ENCODE measurements around the gene FAM13A.

FAM13A gene

DNA sequence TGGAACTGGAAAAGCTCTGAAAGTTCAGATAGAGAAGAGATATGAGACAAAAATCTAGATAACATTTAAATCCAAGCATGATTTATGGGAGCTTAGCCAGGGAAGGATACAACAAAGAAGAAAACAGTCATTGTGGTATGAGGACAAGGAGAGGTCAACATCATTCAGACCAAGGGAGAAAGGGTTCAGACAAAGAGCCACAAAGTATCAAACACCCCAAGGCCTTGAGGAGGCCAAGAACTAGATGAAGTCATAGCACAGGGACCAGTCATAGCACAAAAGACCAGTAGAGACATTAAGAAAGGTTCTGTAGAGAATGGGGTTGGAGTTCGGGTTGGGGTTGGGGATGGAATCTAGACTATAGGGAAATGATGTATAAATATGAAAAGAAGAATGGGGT, 282.0 kb downstream of the FAM13A start:
- DNase-seq (ENCODE audit: low read depth), result no peak

DNA sequence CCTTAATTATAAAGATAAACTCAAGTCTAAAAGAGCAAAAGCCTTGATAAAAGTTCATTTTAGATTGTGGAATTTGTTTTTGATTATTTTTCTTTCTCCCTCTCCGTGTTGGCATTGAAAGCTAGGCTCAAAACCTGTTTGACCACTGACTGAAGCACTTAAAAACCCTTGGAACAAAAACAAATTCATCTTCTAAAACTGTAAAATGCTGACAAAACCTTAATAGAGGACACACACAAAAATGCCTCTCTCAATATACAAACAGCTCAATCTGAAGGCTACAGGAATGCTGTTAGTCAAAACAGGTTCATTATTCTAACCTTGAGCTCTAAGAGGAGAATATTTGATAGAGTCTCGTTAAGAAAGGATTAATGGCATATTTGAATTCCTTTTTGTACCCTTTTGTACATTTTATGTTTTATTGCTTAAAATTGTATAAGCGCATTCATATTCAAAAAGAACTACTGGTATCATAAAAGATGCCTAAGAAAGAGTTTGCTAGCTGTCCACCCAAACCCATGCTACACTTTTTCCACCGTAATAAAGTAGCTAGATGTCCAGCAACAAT, 285.0 kb downstream of the FAM13A start:
- no peak for DNase-seq (ENCODE audit: low read depth)

DNA sequence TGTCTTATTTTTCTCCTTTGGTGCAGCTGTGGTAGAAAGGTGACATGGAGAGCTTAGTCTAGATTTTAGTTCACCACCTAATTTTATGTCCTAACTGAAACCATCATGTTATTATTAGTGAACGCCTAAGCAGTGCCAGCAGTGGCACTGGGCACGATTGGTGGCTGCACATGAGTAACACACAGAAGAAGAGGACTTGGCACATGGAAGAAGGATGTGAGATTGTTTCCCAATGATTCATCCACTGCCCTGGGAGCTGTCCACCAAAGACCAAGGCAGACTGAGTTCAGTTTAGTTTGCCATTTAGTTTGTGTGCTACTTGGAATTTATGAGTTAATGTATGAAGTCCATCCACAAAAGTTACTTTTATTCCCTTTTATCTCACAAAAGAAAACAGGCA, 291.3 kb downstream of the FAM13A start:
- DNase-seq (ENCODE audit: low read depth), result no peak

DNA sequence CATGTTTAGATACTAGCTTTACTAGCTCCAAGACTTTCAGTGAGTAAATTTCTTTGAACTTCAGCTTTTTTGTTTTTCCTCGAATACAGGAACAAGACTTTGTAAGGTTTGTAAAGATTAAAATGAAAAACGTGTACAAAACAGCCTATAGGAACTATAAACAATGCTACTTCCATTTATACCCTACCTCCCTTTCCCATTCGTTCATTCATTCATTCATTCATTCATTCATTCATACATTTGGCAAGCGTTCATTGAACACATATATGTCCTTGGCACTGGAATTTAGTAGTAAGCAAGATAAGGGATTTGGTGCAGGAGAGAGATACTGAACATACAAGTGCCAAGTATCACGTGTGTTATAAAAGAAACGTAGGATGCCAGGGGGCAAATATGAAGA, 293.9 kb downstream of the FAM13A start:
- DNase-seq (ENCODE audit: low read depth), result no peak

DNA sequence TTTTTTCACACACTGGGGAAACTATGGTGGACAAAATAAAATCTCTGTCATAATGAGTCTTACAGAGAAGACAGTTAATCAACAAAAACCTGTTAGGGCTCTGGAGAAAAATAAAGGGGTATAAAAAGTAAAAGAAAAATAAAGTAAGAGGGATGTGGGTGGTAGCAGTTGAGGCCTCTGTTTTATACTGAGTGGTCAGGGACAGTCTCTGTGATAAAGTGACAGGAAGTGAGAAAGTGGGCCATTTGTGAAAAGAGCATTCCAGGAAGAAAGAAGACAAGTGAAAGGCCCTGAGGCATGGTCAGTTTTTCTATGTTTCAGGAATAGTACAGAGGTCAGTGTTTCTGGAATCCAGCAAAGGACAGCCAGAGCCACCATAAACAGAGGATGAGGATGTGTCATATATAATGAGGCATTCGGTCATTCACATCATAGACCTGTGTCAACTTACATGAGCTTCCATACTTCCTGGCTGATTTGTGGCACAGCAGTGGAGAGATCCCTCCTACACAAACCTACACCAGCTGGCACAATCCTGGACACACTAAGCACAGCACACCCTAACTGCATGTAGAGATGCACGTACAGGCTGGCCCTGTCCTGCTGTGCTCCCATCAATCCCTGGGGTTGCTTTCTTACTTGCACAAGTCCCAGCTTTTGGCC, 295.0 kb downstream of the FAM13A start:
- DNase-seq (ENCODE audit: low read depth), result no peak

DNA sequence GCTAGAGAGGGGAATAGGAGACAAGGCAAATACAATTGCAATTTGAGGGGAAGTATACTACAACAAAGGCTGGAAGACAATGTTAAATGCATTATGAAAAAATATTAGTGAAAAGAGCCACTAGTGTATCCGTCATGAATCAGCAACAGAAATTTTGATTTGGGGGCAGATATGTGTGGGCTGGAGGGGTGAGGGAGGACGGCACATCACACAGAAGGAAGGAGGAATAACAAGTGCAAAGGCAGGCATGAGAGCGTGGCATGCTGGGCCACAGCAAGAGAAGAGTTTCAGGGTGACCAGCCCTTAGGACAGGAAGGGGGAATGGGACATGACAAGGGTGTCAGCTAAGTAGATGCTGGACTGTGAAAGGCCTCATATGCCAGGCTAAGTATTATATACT, 295.6 kb downstream of the FAM13A start:
- no peak for DNase-seq (ENCODE audit: low read depth)

DNA sequence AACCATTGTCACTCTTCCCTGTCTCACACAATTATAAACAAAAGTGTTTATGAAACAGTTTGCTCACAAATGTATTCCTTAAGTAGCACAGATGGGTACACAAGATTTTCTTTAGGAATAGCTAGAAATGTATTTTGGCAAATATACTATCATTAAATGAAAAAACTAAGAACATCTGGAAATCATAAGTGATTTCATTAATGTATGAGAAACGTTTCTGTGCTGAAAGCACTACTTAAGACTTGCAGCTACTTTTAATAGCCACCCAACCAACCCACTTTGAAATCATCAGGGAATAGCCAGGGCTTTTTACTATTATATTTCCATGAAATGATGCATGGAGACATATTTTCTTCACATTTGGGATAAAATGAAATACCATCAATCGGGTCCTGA, 297.1 kb downstream of the FAM13A start:
- DNase-seq (ENCODE audit: low read depth), result no peak

DNA sequence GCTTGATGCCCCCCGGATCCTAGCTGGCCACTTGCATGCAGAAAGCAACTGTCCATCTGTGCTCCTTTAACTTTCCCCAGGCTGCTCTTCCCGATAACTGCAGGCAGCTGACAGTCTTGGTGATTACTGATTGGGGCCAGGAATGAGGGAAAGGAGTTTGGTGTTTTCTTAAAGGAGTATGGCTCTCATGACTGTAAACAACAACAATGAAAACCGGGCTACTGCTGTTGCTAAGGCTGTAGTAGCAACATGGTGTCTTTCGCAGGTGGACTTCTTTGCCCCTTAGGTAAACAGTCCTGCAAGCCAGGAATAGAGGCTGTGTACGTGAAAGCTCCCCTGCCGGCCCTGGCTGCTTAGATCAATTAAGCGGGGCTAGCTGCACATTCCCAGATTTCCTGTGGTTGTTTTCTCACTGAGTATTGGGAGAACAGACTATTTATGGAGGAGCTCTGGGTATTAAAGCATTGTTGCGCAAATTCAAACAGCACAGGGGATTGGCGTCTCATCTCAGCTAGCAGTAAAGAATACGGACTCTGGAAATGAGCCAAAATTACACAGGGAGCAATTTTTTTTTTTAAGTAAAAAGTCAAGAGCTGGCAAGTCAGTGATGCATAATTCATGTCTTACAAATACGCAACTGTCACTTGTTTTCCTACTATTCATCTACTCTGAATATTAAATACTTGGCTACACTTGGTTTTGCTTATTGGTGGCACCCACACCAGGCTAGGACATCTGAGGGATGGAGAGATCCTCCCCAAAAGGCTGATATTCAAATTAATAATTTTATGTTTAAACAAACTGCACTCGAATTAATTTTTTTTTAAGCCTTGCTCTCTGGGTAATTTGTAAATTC, 297.7 kb downstream of the FAM13A start:
- DNase-seq (ENCODE audit: low read depth), result no peak

DNA sequence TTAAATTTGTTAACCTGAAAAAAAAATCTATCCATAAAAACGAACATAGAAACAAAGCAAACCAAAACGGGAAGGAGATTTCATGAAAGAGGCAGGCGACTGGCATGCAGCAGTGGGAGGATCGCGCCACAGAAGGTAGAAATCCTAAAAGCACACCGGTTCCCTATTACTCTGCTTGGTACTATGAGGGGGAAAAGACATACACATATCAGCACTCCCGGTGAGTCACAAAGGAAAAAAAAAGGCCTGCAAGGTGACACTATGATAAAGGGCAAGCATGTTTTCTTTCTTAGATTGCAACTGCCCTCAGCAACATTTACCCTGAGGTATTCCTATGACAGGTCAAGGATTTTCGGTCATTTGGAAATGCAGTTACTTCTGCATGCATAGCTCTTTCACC, 298.7 kb downstream of the FAM13A start:
- no peak for DNase-seq (ENCODE audit: low read depth)

DNA sequence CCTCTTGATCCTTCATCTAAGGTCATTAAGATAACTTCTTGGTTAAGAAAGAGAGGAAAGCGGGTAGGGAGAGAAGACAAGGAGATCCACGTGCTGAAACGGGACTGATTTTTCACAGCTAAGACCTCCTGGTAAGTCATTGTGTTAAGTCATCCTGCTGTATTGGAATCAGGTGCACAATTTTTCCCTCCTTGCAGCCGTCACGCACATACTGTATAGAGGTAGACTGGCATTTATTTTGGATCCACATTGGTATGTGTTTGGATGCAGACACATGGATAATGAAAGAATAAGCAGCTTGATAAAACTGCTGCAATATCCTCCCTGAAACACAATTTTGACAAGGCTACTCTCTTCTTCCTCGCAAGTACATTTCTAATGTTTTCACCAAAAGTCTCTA, 299.2 kb downstream of the FAM13A start:
- DNase-seq (ENCODE audit: low read depth), result no peak

DNA sequence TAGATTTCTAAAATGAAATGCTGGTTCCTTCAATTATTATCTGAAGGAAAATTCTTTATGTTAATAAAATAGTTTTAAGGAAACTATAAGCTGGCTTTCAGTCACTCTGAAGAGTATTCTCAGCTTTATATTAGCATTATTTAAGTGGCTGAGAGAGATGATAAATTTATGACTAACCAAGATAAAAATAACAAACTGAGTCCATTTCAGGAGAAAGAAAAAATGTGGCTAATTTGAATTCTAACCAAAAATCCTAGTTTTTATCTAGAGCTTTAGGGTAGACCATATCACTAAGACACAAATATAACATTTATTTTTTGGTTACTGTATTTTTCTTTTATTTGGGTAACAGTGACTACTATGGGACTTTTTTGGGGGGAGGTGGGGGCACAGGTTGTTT, 299.9 kb downstream of the FAM13A start:
- DNase-seq (ENCODE audit: low read depth), result no peak

DNA sequence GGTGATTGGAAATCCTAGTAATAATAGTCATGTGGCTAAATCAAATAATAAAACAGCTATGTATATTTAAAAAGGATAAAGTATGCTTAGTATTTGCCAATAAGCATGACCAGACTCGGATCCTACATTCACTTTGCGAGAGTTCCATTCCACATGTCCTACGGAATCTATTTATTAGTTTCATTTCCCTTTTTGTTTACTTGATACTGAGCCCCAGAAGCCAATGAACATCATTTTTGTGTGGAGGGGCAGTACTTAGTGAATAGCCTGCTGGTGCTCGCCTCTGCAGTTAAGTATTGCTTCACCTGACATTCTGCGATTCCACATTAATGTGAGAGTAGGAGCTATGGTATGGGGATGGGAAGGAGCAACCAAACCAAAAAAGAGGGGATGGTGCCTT, 300.8 kb downstream of the FAM13A start:
- DNase-seq (ENCODE audit: low read depth), result no peak

DNA sequence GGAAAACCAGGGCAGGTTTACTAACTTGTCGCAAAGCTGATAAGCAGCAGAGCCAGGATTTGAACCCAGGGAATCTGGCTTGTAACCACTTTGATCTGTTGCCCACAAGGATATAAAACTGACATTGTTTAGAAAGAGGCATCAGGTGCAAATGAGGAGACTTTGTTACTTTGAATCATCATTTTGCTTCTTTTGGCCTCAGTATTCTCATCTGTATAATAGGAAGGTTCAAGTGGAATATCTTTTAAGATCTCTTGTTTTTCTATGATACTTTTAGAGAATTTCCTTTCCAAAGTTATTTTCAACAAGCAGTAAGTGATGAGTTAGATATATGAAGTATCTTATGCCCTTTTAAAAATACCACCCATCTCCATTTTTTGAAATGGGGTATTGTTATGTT, 301.5 kb downstream of the FAM13A start:
- no peak for DNase-seq (ENCODE audit: low read depth)

DNA sequence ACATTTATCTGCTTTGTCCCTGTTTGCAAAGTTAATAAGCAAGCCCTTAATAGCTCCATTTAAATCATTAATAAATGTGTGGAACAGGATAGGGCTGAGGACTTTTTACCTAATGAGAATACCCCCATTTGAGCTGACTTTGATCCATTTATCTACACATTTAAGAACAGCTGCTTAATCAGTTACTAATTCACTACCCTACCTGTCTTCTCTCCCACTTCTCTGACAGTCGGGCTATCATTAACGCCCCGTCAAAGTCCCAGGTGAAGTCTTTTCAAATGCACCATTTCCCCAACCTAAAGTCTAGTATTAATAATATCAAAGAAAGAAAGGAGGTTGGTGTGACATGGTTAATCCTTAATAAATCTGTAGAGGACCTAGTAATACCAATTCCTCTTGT, 302.2 kb downstream of the FAM13A start:
- no peak for DNase-seq (ENCODE audit: low read depth)

DNA sequence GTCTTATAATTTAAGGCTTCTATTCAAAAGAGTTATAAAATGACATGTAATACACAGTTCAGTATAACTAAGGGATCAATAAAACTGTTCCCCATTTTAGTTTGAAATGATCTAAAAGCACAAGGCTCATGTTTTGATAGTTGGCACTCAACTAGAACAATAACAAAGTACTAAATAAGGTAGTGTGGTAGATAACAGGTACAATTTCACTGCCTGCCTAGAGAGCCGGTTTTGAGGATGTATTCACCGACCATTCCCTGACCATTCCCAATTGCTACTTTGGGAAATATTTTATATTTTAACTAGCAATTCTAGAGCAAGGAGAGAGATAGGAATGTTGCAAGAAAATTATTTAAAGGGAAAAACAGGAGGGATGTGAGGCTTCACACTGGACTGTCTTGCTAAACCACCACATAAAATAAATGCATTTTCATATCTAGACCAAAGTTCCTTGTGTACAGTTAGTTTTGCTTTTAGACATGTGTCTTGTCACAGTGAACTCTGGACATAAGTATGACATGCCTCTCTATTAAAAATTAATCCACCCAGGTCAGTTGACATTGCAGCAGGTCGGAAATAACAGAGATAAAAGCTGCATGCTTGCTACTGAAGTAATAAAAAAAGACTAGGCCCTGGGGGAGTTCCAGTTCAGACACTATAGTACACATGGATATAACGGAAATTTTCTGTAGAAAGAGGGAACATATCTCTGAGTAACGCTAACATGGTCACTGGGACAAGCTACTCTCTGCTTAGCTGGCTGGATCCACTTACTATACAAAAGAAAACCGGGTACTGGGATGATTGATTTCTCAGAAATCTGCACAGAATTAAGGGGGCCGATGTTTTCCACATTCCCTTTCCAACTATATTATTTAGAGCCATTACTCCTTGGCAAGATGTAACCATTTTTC, 303.1 kb downstream of the FAM13A start:
- no peak for DNase-seq (ENCODE audit: low read depth)

DNA sequence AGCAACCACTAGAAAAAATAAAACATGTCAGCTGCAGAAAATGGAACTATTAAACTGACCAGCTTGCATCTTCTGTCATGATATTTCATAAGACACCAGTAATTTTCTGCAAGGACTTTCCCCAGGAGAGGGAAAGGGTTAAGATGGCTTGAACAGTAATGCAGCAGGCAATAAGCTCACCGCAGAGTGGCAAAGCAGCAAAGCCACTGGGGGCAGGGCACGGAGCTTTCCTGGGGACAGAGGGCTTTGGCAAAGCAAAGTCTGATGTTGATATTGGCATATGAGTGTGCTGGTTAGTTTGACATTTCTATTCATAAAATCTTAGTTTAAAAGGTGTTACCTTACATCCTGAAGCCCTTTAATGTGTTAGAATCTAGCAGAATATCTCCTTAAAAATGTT, 304.2 kb downstream of the FAM13A start:
- DNase-seq (ENCODE audit: low read depth), result no peak

DNA sequence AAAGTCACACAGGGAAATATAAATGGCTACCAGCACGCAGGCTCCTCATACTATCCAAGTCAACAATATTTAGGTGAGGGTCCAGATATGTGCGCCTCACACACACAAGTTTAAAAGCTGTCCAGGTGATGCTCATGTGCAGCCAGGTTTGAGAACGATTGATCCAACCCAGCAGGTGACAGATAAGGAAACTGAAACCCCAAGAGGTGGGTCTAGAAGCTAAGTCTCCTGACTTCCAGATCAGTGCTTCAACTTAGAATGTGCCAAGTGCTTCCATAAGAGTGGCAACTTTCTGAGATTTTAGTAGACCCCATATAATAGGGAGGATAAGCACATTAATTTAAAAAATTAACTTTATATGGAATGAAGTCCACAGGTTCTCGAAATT, 304.9 kb downstream of the FAM13A start:
- DNase-seq (ENCODE audit: low read depth), result no peak

DNA sequence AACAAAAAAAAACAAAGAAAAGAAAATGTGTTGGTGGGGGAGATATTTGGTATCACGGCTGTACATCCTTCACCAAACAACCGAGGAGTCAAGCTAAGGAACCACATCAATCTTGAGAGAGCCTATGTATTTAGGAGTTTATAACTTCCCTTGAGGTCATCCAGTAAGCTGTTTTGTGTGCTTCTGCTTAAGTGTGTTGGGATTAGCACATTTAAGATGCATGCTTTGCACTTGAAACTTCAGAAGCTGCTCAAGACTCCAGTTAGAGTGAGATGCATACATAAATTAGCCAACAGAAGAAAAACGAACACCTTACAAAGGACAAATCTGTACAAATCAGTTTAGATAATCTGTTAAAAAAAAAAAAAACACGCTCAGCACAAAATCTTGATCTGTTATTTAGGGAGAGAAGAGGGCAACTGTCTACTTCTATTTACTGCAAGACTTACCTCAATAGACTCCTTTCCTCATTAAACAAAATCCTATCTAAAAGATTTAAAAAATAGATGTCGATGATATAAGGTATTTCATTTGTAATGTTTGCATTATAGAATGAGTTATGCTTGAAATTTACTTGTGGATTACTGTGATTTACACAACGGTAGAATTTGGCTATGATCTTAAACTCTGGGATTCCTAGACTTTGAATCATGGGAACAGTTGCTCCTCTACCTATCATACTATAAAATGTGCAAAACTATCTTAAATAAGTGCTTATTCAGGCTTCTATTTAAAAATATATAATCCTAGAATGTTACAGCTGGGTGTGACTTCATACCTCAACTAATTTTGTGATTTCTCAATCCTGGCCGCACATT, 305.5 kb downstream of the FAM13A start:
- no peak for DNase-seq (ENCODE audit: low read depth)

DNA sequence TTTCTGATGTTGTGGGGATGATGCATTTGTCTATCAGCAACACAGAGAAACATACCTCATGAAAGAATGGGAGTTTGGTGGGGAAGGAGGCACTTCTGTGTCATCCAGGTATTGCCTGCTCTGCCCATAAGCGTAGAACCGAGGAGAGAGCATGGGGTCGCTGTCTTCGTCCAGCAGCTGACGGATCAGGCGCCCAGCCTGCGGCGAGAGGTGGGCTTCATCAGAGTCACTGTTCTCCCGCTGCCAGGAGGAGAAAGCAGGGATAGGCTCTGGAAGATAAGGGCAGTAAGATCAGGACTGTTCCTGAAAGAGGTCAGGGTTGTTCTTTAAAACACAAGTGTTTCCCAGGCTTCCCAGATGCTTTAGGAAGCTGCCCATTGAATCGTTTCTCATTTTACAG, 306.6 kb downstream of the FAM13A start:
- DNase-seq (ENCODE audit: low read depth), result no peak

DNA sequence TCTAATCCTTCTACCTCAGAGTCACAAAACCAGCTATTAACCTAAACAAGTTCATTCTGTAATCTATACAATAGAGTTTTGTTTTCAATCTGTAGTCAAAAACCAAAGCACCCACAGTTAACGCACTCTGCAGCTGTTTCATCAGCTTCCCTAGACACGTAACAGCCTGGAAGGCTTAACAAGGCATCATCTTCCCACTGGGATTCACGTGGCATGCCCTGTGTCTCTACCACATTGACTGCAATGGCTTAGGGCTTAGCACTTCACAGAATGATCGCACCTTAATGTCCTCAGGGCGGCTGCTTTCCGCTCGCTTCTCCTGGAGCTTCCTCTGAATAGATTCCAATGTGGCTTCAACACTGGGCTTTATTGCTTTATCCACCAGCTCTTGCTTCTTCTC, 309.6 kb downstream of the FAM13A start:
- no peak for DNase-seq (ENCODE audit: low read depth)

DNA sequence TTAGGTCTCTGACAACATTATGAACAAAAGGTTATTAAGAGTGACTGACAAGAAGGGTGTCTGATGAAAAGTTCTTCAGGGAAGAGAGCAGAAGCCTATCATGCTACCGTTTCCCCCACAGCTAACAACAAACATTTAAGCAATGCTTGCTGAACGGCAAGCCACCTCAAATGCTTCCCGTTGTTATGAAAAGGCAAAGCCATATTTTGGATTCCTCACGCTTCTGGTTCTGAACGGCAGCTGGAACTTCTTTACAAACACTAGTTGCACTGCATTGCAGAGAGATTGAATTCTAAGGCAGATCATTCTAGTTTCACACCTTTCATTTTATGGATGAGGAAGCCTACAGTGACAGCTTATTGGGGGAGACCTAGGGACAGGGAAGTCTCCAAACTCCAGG, 310.8 kb downstream of the FAM13A start:
- no peak for DNase-seq (ENCODE audit: low read depth)
